ENCODE data around the gene ATF7IP2.
"Not testable (repeated sequence)": the region's sequence is repeated elsewhere in the genome, so short reads cannot be mapped to it uniquely, and the experiment has no call there.

ATF7IP2 gene, protein sequence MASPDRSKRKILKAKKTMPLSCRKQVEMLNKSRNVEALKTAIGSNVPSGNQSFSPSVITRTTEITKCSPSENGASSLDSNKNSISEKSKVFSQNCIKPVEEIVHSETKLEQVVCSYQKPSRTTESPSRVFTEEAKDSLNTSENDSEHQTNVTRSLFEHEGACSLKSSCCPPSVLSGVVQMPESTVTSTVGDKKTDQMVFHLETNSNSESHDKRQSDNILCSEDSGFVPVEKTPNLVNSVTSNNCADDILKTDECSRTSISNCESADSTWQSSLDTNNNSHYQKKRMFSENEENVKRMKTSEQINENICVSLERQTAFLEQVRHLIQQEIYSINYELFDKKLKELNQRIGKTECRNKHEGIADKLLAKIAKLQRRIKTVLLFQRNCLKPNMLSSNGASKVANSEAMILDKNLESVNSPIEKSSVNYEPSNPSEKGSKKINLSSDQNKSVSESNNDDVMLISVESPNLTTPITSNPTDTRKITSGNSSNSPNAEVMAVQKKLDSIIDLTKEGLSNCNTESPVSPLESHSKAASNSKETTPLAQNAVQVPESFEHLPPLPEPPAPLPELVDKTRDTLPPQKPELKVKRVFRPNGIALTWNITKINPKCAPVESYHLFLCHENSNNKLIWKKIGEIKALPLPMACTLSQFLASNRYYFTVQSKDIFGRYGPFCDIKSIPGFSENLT

DNA sequence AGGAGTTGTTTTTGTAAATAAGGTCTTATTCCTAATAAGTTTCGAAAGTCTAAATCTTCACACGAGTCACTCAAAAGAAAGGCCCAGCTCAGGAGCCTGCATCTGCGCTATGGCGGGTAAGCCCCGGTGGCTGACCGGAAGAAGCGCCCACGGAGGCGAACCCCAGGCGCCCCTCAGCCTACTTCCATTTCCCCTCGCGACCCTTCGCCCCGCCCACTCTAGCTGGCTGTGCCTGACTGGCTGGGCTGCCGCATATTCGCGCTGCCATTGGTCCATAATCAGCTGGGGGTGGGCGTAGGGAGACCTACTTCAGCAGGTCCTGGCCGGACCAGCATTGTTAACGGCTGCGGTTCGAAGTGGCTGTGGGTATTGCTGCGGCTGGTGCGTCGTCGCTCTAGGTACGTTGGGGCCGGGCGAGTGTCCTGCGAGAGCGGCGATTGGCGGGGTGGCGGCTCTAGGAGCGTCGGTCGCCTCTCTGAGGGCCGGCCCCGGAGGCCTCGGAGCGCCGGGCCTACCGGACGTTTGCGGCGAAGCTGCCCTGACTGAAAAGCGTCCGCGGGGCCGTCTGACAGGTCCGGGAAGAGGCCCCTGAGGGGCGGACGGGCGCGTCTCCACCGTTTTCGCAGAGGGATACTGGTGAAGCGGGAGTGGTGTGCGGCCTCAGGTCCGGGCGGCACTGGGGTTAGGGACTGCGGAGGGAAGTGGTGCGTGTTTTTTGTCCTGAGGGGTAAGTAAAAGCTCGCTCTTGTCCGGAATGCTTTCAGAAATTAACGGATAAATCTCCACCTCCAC is at the start of gene ATF7IP2:
TSS of gene ATF7IP2 (plus strand) at position 337 of the 792 bp plus-strand sequence. CDS start 44,560 bp downstream, outside the sequence.
- peak; percentile 49 to 82 for DNase-seq (ENCODE audit: low read depth in 2 of 2)

DNA sequence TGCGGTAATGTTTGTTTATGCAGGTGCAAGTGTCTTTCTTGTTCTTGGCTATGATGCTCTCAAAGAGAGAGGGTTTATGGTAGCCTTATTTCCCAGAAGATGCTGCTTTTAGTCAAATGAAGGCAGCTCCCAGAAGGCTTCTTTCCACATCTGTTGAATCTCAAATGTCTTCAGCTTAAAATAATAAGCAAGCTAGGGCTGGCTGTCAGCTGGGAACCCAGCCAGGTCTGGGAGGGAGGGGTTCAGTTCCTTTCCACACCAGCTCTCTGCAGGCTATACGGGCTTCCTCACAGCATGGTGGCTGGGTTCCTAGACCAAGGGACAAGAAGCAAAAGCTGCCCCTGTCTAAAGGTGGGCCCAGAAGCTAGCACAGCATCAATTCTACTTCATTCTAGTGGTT is 47.4 kb upstream of the ATF7IP2 start:
- no peak for DNase-seq (ENCODE audit: low read depth in 2 of 2)

DNA sequence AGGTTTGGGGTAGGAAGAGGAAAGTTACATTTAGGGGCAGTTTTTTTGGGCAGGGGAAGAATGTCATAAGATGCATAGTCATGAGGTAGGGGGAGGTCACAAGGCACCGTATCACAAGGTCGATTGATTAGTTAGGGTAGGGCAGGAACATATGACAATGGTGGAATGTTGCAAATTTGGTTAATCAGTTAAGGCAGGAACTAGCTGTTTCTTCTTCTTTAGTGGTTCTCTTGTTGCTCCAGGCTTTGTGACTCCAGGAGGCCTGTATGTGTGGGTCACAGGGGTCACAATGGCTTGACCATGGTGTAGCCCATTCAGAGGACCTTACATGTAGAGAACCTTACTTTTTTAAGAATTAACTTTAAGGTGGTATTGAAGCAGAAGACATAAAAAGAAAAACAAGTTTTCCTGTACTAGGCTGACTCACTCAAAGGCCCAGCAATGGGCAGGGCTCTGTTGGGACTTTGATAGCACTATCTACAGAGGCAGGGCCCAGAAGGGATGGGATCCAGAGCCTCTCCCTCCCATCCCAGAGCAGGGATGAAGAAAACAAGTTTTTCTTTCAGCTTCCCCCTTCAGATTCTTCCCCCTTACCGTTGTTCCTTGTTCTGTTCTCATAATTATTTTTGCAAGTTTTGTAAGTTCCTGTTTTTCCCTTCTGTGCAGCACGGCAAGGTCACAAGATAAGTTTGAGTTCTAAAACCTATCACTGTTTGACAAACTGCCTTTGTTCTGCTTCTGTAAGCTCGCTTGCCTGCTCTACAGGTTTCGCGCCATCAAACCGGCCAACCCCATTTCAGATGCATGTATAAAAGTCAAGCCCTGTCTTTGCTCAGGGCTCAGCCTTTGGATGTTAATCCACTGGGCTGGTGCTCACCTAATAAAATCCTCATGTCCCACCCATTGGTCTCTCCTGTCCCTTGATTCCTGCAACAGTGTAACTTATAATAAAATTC is 45.8 kb upstream of the ATF7IP2 start:
- no peak for DNase-seq (ENCODE audit: low read depth in 2 of 2)

DNA sequence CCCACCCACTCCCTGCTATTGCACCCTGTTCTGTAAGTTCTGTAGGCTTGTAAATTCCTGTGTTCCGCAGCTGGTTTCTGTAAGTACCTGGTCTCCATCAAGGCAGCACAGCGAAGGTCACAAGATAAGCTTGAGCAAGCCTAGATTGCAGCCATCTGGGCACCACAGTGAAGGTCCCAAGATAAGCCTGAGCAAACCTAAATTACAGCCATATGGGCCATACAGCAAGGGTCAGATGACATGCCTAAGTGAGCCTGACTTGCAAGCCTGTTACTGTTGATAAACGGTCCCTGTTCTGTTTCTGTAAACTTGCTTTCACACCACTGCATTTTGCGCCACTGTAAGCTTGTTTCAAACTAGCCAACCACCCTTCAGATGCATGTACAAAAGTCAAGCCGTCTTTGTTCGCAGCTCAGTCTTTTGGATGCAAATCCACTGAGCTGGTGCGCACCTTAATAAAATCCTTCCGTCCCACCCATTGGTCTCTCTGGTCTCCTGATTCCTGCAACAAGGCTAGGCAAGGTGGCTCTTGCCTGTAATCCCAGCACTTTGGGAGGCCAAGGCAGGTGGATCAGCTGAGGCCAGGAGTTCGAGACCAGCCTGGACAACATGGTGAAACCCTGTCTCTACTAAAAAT is 42.6 kb upstream of the ATF7IP2 start:
- no peak for DNase-seq (ENCODE audit: low read depth in 2 of 2)

DNA sequence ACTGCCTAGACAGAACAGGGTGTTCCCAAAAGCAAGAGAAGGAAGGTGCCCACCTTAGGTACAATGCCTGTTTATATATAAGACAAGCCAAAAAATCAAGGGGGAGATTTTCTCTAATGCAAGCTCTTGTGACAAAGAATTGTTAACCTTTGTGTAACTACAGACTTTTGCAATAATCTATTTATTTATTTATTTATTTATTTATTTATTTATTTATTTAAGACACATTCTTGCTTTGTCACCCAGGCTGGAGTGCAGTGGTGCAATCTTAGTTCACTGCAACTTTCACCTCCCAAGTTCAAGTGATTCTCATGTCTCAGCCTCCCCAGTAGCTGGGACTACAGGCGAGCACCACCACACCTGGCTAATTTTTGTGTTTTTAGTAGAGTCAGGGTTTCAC is 41.2 kb upstream of the ATF7IP2 start:
- DNase-seq (ENCODE audit: low read depth in 2 of 2), result not testable (repeated sequence)

DNA sequence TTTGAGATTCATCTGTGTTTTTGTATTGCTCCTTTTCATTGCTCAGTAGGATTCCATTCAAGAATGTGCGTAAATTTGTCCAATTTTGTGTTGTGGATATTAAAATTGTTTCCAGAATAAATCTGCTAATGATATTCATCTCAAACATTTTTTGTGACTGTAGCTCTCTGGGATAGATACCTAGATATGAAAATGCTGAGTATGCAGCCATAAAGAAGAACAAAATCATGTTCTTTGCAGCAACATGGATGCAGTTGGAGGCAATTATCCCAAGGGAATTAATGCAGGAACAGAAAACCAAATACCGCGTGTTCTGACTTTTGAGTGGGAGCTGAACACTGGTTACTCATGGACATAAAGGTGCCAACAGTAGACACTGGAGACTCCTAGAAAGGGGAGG is 40.2 kb upstream of the ATF7IP2 start:
- no peak for DNase-seq (ENCODE audit: low read depth in 2 of 2)

DNA sequence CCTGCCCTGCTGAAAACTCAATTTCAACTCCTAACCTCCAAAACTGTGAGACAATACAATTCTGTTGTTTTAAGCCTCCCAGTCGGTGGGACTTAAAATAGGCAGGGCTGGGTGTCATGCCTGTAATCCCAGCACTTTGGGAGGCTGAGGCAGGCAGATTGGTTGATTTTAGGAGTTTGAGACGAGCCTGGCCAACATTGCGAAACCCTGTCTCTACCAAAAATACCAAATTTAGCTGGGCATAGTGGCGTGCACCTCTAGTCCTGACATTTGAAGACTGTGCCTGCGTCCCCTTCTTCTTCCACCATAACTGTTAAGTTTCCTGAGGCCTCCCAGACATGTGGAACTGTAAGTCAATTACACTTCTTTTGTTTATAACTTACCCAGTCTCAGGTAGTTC is 36.0 kb upstream of the ATF7IP2 start:
- DNase-seq (ENCODE audit: low read depth in 2 of 2), result no peak

DNA sequence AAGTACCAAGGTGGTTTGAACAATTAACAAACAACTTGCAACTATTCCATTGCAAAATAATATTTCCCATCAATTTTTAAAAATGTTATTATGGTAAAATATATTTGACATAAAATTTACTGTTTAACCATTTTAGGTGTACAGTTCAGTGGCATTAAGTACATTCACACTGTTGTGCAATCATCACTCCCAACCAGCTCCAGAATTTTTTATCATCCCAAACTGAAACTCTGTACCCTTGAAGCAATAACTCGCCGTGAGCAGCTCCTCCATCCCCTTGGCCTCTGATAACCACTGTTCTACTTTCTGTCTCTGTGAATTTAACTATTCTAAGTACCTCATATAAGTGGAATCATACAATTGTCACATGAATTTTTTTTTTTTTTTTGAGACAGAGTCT is 33.6 kb upstream of the ATF7IP2 start:
- DNase-seq (ENCODE audit: low read depth in 2 of 2), result no peak

DNA sequence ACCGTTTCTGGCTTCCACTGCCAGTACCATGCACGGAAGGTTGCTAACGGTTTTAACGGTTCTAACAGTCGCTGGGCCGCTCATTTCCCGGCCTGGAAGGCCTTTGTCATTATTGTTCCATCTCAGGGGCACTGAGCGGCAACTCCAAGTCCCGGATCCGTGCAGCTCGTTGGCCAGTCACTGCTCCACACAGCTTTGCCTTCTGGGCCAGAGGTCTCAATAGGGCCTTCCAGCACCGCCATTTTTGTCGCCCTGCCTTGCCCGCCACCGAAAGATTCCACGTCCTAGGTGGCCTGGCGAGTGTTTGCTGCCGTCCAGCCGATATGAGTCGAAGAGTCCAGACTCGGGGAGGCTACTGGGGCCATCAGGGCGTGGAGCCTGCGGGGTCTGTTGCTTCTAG is 30.3 kb upstream of the ATF7IP2 start:
- no peak for DNase-seq (ENCODE audit: low read depth in 2 of 2)

DNA sequence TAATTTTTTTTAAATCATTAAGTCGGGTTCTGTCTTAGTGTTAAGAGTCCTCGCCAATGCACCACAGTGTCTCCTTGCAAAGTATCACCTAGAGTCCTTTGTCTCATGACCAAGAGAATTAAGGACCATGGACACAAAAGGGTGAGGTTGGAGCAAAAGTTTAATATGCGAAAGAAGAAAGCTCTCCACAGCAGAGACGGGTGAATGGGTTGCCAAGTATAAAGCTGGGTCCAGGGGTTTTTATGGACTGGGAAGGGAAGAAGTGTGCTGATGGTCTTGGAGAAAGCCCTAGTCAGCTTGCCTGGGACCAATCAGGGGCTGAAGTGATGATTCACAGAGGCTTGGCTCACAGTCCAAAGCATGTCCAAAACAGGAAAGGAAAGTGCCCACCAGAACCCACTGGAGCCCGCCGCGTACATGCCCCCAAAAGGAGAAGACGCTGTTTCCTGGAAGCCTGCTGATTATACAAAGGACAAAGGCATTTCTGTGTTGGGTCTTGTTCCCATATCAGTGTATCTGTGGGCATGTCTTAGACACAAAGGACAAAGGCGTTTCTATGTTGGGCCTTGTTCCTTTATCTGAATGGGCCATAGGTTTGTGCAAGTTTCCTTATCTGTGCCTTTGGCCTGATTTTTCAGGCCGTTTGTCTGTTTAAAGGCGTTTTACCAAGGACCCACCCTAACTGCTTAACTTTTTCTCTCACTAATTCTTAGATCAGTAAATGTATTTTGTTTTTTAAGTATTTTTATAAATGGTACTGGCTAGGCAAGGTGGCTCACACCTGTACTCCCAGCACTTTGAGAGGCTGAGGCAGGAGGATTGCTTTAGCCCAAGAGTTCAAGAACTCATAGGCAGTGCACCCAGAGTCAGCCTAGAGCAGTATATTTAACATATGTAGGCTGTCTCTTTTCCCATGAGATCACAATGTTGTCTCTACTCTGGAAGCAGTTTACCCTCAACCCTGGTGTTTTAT is 28.7 kb upstream of the ATF7IP2 start:
- DNase-seq (ENCODE audit: low read depth in 2 of 2), result no peak

DNA sequence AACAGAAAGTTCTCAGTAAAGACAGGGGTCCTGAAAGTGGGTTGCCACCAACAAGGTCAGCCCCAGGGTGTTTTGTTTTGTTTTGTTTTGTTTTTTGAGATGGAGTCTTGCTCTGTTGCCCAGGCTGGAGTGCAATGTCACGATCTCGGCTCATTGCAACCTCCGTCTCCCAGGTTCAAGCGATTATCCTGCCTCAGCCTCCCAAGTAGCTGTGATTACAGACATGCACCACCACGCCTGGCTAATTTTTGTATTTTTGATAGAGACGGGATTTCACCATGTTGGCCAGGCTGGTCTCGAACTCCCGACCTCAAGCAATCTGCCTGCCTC is 24.1 kb upstream of the ATF7IP2 start:
- not testable (repeated sequence) for DNase-seq (ENCODE audit: low read depth in 2 of 2)

DNA sequence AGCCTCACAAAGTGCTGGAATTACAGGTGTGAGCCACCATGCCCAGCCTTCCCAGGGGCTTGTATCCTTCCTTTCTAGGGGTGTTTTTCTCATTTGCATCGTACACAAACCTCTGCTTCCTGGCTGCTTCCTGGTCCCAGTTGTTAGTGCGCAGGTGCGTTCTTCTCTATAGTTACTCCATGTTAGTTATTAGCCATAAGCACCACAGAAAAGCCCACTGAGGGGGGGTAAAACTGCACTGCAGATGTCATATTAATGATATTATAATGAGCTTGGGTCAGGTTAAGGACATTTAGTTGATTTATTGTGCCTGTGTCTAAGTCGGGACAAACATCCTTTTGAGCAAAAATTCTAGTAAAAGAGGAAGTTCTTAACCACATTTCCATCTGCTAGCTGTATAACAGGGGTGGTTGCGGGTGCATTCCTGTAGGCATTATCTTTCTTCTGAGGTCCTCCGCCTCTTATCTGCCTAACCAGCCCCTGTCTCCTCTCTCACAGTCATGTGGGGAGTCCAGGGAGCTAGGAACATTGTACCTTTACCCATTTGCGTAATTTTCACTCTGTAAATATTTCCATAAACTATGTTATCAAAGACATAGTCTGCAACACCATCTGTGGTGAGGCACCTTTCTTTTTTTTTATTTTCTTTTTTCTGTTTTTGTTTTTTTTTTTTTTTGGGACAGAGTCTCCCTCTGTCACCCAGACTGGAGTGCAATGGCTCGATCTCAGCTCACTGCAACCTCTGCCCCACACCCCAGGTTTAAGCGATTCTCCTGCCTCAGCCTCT is 23.6 kb upstream of the ATF7IP2 start:
- DNase-seq (ENCODE audit: low read depth in 2 of 2), result no peak

DNA sequence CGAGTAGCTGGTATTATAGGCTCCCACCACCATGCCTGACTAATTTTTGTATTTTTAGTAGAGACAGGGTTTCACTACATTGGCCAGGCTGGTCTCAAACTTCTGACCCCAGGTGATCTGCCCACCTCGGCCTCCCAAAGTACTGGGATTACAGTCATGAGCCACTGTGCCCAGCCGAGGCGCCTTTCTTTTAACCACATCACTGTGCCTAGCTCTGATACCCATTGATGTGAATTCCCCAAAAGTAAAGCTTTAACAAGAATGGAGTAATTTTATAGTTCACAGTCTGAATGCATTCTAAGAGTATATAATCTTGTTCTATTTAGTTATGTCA is 23.0 kb upstream of the ATF7IP2 start:
- not testable (repeated sequence) for DNase-seq (ENCODE audit: low read depth in 2 of 2)

DNA sequence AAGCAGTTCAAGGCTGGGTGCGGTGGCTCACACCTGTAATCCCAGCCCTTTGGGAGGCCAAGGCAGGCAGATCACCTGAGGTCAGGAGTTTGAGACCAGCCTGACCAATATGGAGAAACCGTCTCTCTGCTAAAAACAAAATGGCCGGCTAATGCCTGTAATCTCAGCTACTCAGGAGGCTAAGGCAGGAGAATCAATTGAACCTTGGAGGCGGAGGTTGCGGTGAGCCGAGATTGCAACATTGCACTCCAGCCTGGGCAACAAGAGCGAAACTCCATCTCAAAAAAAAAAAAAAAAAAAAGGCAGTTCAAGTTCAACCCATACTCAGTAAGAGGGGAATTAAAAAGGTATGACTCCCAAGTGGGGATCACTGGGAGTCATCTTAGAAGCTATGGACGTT is 19.2 kb upstream of the ATF7IP2 start:
- not testable (repeated sequence) for DNase-seq (ENCODE audit: low read depth in 2 of 2)

DNA sequence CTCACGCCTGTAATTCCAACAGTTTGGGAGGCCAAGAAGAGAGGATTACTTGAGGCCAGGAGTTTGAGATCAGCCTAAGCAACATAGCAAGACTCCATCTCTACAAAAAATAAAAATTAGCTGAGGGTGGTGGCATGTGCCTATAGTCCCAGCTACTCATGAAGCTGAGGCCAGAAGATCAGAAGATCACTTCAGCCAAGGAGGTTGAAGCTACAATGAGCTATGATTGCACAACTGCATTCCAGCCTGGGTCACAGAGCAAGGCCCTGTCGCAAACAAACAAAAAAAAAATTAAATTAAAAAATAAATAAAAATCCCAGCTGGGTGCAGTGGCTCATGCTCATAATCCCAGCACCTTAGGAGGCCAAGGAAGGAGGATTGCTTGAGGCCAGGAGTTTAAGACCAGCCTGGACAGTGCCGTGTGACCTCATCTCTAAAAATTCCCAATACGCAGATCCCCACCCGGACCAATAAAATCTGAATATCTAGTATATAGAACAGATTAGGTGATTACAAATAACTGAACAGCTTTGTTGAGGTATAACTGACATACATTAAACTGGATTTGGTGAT is 18.2 kb upstream of the ATF7IP2 start:
- DNase-seq (ENCODE audit: low read depth in 2 of 2), result no peak

DNA sequence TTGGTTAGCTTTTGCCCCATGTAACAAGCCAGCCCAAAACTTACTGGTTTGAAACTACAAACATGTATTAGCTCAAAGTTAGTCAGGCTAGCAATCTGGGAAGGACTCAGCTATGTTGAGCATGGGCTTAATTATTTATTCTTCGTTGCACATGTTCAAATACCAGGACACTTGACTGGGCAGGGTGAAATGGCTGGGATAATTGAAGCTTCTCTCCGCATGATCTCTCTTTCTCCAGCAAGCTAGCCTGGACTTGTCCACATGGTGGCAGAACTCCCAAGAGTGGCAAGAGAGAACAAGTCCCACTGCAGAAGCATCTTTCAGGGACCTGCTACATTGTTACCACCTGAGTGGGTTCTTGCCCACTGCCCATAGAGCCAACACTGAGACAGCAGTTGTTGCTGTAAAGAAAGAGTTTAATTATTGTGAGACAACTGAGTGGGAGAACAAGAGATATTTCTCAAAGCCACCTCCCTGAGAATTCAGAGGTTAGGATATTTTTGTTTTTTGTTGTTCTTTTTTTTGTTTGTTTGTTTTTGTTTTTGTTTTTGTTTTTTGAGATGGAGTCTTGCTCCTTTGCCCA is 16.8 kb upstream of the ATF7IP2 start:
- DNase-seq (ENCODE audit: low read depth in 2 of 2), result no peak

DNA sequence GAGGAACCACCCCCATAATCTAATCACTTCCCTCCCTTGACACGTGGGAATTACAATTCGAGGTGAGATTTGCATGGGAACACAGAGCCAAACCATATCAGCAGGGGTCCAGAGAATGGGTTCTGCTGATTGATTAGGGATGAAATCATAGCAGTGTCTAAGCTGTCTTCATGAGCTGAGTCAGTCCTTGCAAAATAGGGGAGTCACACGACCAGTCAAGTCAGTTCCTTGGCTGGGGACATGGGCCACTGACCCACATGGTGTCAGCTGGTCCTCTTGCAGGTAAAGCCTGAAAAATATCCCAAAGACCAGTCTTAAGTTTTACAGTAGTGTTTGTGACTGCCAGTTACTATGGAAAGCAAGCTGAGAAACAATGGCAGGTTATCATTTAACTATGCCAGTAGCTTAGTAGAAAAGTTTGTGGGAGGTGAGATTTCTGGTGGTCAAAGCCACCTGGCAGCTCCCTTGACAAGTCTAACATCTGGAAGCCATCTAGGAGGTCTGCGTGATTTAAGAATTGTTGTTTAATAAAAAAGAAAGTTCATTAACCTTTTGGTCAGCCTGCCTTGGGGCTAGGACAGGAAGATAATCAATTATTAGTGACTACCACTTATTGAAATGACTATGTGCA is 15.7 kb upstream of the ATF7IP2 start:
- no peak for DNase-seq (ENCODE audit: low read depth in 2 of 2)

DNA sequence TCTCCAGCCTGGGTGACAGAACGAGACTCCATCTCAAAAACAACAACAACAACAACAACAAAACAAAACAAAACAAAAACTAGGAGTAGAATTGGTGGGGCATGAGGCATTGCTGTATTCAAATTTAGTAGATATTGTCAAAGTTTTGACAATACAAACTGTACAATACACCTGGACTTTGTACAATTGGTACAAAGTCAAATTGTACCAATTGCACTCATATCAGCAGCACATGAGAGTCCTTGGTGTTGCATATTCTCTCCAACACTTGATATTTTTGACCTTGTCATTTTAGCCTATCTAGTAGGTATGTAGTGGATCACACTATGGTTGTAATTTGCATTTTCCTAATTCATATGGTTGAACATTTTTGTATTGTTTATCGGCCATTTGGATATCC is 14.3 kb upstream of the ATF7IP2 start:
- DNase-seq (ENCODE audit: low read depth in 2 of 2), result no peak

All from stimulated activated CD4-positive, alpha-beta T cell treated with anti-CD3 and anti-CD28 coated beads, Interleukin-1b, Interleukin-23, amount 100 ng/mL, for 1 hour (primary cell).